GM19193 (cell line): ENCODE results near the gene WNT8A.

Source experiments
- POLR2A ChIP-seq: IDR thresholded peaks from 4 replicates; pipeline ENCODE4 v1.6.1; 2011; ENCODE audit not compliant: insufficient read depth, insufficient read length; ENCODE audit errors: extremely low read depth

The WNT8A gene, protein sequence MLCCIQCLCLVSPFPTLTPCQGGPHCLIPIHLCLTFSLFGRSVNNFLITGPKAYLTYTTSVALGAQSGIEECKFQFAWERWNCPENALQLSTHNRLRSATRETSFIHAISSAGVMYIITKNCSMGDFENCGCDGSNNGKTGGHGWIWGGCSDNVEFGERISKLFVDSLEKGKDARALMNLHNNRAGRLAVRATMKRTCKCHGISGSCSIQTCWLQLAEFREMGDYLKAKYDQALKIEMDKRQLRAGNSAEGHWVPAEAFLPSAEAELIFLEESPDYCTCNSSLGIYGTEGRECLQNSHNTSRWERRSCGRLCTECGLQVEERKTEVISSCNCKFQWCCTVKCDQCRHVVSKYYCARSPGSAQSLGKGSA

DNA sequence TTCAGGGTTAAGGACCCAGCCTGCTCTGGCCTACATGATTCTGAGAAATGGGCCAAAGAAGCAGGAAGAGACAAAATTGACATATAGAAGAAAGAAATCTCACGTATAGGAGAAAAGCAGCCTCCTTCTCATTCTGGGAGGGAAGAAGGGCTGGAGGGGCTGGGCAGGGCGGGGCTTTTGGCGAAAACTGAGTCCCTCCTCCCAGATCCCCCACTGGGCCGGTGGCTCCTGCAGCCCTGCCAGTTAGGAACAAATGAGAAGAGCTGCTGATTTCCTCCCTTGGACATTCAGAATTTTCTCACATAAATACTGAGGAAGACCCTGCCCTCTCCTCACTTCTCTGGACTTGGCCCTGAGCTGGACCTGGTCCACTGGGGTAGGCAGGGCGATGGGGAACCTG, at the start of gene WNT8A:
Gene WNT8A, plus strand, starts transcription at position 332 of the 400 bp plus-strand sequence. CDS start 95 bp downstream, outside the sequence.
- TF ChIP-seq POLR2A: no peak

GRCh38 chr5:138035605-138036537, 48.0 kb upstream of the WNT8A start:
- no peak for TF ChIP-seq POLR2A

DNA sequence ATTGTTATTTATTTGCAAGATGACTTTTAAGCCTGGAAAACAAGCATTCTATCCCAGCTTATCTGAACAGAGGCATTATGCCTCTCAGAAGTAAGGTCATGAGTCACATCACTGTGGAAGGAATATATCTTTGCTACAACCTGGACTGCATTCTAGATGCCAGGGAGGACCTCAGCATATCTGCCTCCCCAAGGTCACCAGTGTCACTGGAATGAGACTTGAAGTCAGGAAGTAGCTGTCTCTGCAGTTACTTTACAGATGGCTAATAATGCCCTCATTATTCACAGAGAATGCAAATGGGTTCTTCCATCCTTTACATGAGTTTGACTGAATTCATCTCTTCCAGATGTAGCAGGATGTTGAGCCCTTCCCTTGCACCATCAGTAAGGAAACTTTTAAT, 46.6 kb upstream of the WNT8A start:
- no peak for TF ChIP-seq POLR2A

- TF ChIP-seq POLR2A: no peak
These were observed 45.8 kb upstream of the WNT8A start for GRCh38 chr5:138037907-138038633.

- TF ChIP-seq POLR2A: no peak
These were observed 45.0 kb upstream of the WNT8A start for GRCh38 chr5:138038826-138039225.

- no peak for TF ChIP-seq POLR2A
These were observed 32.2 kb upstream of the WNT8A start for GRCh38 chr5:138051441-138052296.

- no peak for TF ChIP-seq POLR2A
These were observed 30.3 kb upstream of the WNT8A start for GRCh38 chr5:138053554-138053953.

- no peak for TF ChIP-seq POLR2A
These were observed 29.6 kb upstream of the WNT8A start for GRCh38 chr5:138054206-138054605.

DNA sequence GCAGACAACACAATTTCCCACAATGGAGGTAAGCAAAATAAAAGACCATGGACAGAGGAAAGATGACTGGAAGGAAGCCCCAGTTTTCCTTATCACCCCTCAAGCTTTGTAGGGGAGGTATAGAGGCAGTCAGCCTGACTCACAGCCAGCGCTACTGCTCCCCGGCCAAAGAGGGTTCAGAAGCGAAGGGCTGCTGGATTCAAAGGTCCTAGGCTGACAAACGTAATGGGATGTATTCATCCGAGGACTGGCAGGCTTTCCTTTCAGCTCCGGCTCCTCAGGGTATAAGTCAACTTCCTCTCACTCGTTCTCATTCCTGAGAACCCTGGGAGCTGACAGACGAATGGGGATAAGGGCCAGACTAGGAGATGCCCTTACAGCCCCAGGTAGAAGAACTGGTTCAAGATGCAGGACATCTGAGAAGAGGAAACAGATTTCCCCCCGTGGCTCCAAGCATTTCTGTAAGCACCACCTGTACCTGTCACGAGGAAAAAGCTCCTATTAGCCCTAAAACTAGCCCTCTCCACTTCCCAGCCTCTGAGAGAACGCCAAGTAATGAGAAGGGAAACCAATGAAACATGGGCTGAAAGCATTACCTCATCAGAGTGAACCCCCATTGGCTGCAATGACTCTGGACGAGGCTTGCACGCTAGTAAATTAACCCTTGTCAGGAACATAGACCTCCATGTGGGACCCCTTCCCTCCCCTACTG, 28.8 kb upstream of the WNT8A start:
- TF ChIP-seq POLR2A: no peak

DNA sequence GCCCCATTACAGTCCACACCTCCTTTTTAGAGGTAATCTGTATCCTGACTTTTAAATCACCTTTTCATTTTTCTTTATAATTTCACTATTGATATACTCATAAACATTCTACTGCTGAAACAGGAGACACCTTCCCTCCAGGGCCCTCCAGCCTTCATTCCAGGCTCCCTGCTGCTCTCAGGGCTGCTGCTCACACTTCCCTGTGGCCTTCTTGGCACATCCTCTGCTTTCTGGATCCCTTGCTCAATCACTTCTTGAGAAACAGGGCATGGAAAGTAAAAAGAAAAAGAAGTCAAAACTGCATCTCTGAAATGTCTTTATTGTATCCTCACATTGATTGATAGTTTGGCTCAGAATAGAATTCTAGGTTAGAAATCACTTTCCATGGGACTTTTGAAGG, 19.3 kb upstream of the WNT8A start:
- no peak for TF ChIP-seq POLR2A

DNA sequence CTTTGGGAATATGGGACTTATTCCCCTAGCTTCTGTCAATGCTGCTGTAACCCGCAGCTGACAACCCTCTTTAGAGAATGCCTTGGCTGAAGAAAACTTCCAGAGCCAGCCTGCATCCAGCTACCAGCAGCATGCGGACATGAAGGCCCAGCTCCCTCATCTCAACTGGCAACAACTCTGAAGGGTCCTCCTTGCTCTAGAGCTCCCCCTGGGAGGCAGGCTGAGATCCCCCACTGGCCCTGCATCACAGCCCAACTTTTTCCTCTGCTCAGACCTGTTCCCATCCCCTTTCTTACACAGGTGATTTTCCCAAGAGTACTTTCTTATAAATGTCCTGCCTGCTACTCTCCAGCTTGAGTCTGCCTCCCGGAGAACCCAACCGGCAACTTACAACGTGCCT, 18.7 kb upstream of the WNT8A start:
- TF ChIP-seq POLR2A: no peak

DNA sequence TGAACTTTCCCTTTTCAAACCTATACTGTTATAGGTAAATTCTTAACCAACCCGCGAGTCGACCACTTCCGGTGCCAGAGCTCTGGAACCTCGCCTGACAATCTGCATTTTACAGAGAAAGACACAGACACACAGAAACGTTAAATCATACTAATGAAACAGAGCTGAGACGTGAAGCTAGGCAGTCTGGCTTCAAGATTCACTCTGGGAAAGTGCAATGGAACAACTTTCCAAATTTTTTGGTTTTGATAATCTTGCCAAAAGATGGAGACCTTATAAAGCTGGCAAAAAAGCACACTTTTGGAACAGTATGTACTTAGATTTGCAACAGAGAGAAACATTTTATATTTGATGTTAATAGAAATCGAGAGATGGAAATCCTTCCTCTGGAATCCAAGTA, 15.9 kb upstream of the WNT8A start:
- TF ChIP-seq POLR2A: no peak

DNA sequence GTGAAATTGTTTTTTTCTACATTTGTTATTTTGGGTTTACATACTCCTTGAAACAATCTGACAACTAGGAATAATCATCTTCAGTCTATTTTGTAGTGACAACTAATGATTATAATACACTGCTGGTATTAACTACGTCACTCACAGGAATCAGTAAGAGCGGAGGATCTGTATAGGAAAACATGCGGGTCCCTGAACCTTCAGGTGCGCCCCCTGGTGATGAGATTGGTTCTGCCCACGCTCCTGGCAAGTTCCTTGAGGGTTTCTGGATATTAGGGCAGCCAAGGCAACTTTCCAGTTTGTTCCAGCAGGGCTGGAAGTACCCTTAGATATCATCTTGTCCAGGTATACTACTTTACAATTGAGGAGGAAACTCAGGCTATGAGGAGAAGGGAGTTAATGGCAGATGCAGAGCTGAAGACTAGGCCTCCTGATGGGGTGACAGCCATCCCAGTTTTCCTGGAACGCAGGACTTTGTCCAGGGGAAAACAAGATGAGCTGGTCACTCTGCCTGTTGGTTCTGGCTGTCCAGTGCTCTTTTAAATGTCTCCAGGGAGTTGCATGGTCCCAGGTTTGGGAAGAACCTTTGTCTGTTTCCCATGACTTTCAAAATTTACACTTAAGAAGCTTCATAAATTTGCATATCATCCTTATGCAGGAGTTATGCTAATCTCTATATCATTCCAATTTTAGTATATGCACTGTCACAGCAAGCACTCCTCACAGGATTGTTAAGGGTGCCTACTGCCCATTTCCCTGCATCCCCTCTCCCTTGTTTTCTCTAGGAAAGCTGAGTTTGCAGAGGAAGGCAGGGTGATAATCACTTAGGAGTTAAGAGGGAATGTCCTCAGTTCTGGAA, 14.9 kb upstream of the WNT8A start:
- TF ChIP-seq POLR2A: no peak
